Thyroid gland (tissue), 4 donors: ENCODE measurements around the gene FBXO22. TPM values are rescaled to one million over a fixed set of nuclear protein-coding genes. Genes with fewer than 3 reads are reported as not detected.
A peak's percentile ranks its signal among the peaks of the same experiment; 100 is the strongest.

ENCODE experiments used
- DNase-seq, 2 donors: peaks; one replicate each; pipeline ENCODE4 v3.0.0-alpha.2; 2019
- H3K27ac ChIP-seq, 3 donors: fragments of 200-600 bp; sonication (generic); 1 replicate in 2 of 3; 2 replicates in 1 of 3; pipeline ENCODE4 v1.5.1; 2016 to 2019; ENCODE audit warnings: mild to moderate bottlenecking in 1 of 3, moderate library complexity in 1 of 3
- H3K27me3 ChIP-seq: fragments of 200-600 bp; sonication (generic); one replicate; pipeline ENCODE4 v1.5.1; 2019
- H3K36me3 ChIP-seq, 2 donors: fragments of 200-600 bp; sonication (generic); one replicate each; pipeline ENCODE4 v1.5.1; 2016 to 2019
- H3K4me1 ChIP-seq, 2 donors: fragments of 200-600 bp; sonication (generic); one replicate each; pipeline ENCODE4 v1.5.1; 2017 to 2019
- H3K4me3 ChIP-seq, 3 donors: fragments of 200-600 bp; sonication (generic); replicated peaks in 1 of 3; 1 replicate in 2 of 3; 2 replicates in 1 of 3; pipeline ENCODE4 v1.5.1; 2016; ENCODE audit warnings: mild to moderate bottlenecking in 1 of 3
- H3K9me3 ChIP-seq: fragments of 200-600 bp; sonication (generic); one replicate; pipeline ENCODE4 v1.5.1; 2017
- POLR2A ChIP-seq, 2 donors: fragments of 450-650 bp; IDR thresholded peaks; one replicate each; pipeline ENCODE4 v1.6.1; 2017; ENCODE audit warnings: antibody characterized with exemption in 2 of 2, mild to moderate bottlenecking in 2 of 2, moderate library complexity in 1 of 2
- WGBS, 2 donors: methylation state at CpG; one replicate each; pipeline ENCODE4 v1.1.5; 2017; 5-methylcytosine and 5-hydroxymethylcytosine counted together
- intact Hi-C: fragments of 100-400 bp; cut with DNase I; formaldehyde crosslinking; loops from one replicate; pipeline ENCODE4 v1.15.1; 2023
- total RNA-seq, 4 donors: library from RNA; depleted of rRNA; stranded (reverse); fragments of >200 nt; gene quantifications; one replicate each; pipeline ENCODE4 v1.2.3, GENCODE V29; 2016
- TF ChIP-seq, protein P1 (sequence below), 6 experiments: fragments of 200-600 bp in 3 of 6; fragments of 450-650 bp in 3 of 6; sonication (generic) in 3 of 6; IDR thresholded peaks; one replicate each; pipeline ENCODE4 v1.5.1; 2016 to 2019; ENCODE audit warnings: antibody characterized with exemption in 6 of 6, mild to moderate bottlenecking in 2 of 6, inconsistent platforms in 1 of 6, moderate library complexity in 1 of 6

The FBXO22 gene
- total RNA-seq, 4 donors from 2014 or later = 21.4 to 31.3 (median 24.2) TPM

DNA sequence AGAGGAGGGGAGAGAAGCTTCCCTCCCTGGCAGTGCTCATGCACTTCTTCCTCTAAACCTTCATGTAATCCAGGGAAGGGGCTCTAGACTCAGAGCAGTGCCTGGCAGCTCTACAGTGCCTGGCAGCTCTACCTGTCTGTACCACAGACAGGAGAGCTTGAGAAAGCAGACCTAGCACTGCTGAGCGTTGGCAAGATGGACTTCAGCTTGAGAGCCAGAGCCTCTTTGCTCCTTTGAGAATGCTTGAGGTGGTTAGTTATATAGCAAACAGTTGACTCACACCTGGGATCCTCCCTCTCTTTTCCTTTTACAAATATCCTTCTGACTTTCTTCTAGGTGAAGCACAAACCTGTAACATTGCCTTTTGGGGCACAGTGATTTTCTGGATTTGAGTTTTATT, 20.9 kb downstream of the FBXO22 start:
- H3K9me3 ChIP-seq = no peaks in the 10 kb centered on the region
- H3K4me1 ChIP-seq = peaks cover 4 to 18% of the 10 kb centered on the region in 2 donors
- 44% methylated on average over 1 of the region's 1 CpG for WGBS, 2 donors
- no peak overlapping the region for H3K27ac ChIP-seq
- TF ChIP-seq, protein P1, sequence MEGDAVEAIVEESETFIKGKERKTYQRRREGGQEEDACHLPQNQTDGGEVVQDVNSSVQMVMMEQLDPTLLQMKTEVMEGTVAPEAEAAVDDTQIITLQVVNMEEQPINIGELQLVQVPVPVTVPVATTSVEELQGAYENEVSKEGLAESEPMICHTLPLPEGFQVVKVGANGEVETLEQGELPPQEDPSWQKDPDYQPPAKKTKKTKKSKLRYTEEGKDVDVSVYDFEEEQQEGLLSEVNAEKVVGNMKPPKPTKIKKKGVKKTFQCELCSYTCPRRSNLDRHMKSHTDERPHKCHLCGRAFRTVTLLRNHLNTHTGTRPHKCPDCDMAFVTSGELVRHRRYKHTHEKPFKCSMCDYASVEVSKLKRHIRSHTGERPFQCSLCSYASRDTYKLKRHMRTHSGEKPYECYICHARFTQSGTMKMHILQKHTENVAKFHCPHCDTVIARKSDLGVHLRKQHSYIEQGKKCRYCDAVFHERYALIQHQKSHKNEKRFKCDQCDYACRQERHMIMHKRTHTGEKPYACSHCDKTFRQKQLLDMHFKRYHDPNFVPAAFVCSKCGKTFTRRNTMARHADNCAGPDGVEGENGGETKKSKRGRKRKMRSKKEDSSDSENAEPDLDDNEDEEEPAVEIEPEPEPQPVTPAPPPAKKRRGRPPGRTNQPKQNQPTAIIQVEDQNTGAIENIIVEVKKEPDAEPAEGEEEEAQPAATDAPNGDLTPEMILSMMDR (IDR thresholded peaks at IDR 0.05) = no peak
- TF ChIP-seq POLR2A (IDR thresholded peaks at IDR 0.05) = no peak
- intact Hi-C loops = no loop called here
- H3K4me3 ChIP-seq = no peak overlapping the region
- H3K27me3 ChIP-seq = no peaks in the 10 kb centered on the region
- no peaks in the 10 kb centered on the region for H3K36me3 ChIP-seq
- DNase-seq = peak; percentile 37 to 41

DNA sequence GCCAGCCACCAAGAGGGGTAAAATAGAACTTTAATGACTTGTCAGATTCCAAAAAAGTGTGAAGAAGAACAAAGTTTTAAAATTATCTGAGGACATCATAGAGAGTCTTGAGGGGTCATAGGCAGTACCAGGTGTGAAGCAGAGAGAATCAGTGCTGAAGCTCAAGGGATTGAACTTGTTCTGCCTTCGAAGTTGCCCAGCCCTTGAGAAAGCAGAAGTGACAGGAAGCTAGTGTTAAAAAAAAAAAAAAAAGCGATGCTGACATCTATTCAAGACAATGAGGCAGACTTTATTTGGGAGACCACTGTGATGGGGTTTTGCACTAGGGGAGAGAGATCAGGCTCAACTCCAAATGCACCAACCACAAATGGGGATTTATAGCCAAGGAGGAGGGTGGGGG, 21.8 kb downstream of the FBXO22 start:
- peaks cover 4 to 18% of the 10 kb centered on the region in 2 donors for H3K4me1 ChIP-seq
- intact Hi-C loops = no loop called here
- no peak overlapping the region for H3K4me3 ChIP-seq
- H3K27me3 ChIP-seq = no peaks in the 10 kb centered on the region
- no peak for DNase-seq
- H3K9me3 ChIP-seq = no peaks in the 10 kb centered on the region
- H3K27ac ChIP-seq = no peak overlapping the region
- no peaks in the 10 kb centered on the region for H3K36me3 ChIP-seq
- WGBS, 2 donors = 77 to 79% methylated on average over 2 of the region's 2 CpGs
- no peak for TF ChIP-seq POLR2A (IDR thresholded peaks at IDR 0.05)
- TF ChIP-seq, protein P1 (IDR thresholded peaks at IDR 0.05) = no peak

DNA sequence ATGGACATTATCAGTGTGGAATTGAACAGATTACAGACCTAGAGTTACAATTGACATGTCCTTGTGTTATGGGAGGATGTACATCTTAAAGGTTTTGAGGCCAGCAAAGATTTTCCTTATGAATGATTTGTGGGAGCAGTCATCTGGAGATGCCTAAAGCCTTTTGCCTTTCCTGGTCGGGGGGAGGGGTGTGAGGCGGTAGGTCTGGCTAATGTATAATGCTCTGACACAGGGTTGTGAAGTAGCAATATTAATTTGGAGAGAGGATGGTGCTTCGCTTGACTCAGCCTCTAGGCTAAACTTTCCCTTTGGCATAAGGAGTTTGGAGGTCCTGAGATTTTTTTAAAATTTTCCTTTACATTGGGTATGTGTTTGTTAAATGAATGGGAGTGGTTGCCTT, 23.3 kb downstream of the FBXO22 start:
- Histone ChIP-seq H3K4me1 (peaks cover 4 to 18% of the 10 kb centered on the region in 2 donors), H3K27me3 (no peaks in the 10 kb centered on the region), H3K27ac (no peak overlapping the region), H3K9me3 (no peaks in the 10 kb centered on the region), H3K36me3 (peaks cover 5 to 7% of the 10 kb centered on the region in 2 donors), H3K4me3 (no peak overlapping the region)
- WGBS, 2 donors = 92 to 95% methylated on average over 3 of the region's 3 CpGs
- no peak for DNase-seq
- intact Hi-C loops = no loop called here
- TF ChIP-seq POLR2A (IDR thresholded peaks at IDR 0.05) = no peak
- TF ChIP-seq, protein P1 (IDR thresholded peaks at IDR 0.05) = no peak

- peaks cover 7 to 8% of the 10 kb centered on the region in 2 donors for H3K36me3 ChIP-seq
- H3K27me3 ChIP-seq = no peaks in the 10 kb centered on the region
- DNase-seq = no peak
- H3K4me3 ChIP-seq = no peak overlapping the region
- 92 to 95% methylated on average over 4 of the region's 4 CpGs for WGBS, 2 donors
- TF ChIP-seq, protein P1 (IDR thresholded peaks at IDR 0.05) = no peak
- no peak for TF ChIP-seq POLR2A (IDR thresholded peaks at IDR 0.05)
- no peaks in the 10 kb centered on the region for H3K9me3 ChIP-seq
- intact Hi-C loops = no loop called here
- H3K27ac ChIP-seq = no peak overlapping the region
- H3K4me1 ChIP-seq = peaks cover 4 to 13% of the 10 kb centered on the region in 2 donors
Observed at GRCh38 chr15:75927601-75928000, 23.9 kb downstream of the FBXO22 start.

- H3K4me3 ChIP-seq = no peak overlapping the region
- H3K27ac ChIP-seq = no peak overlapping the region
- H3K27me3 ChIP-seq = no peaks in the 10 kb centered on the region
- no peaks in the 10 kb centered on the region for H3K9me3 ChIP-seq
- TF ChIP-seq, protein P1 (IDR thresholded peaks at IDR 0.05) = peak in 1 of 6 experiments; percentile 9
- TF ChIP-seq POLR2A (IDR thresholded peaks at IDR 0.05) = no peak
- 78 to 89% methylated on average over 8 to 9 of the region's 9 CpGs for WGBS, 2 donors
- H3K4me1 ChIP-seq = peaks cover 4 to 12% of the 10 kb centered on the region in 2 donors
- peaks cover 13 to 17% of the 10 kb centered on the region in 2 donors for H3K36me3 ChIP-seq
- intact Hi-C loops = no loop called here
- DNase-seq = peak in 1 of 2 donors; percentile 3
Observed at GRCh38 chr15:75928680-75929608, 25.3 kb downstream of the FBXO22 start.
